Measurements from ENCODE around the gene EDNRB.

EDNRB gene

GRCh38 chr13:77913003-77913402 is 5.6 kb downstream of the EDNRB start:
- Histone ChIP-seq H3K27ac (ENCODE audit: low read depth, low read length, poor library complexity, severe bottlenecking) (no peak overlapping the region), H3K9ac (ENCODE audit: low read length) (no peak overlapping the region), H3K36me3 (ENCODE audit: insufficient read depth, low read length) (no peaks in the 10 kb centered on the region), H3K4me1 (ENCODE audit: insufficient read depth, low read length, severe bottlenecking) (no peaks in the 10 kb centered on the region), H2AFZ (ENCODE audit: low read length) (no peak overlapping the region), H3K9me2 (ENCODE audit: low read depth, low read length) (no peaks in the 10 kb centered on the region), H3K27me3 (ENCODE audit: insufficient read depth, low read length) (no peaks in the 10 kb centered on the region), H3K4me2 (ENCODE audit: low read length) (no peak overlapping the region), H3K79me2 (ENCODE audit: insufficient read depth, low read length) (no peaks in the 10 kb centered on the region), H3K9me3 (ENCODE audit: low read length) (no peaks in the 10 kb centered on the region), H3F3A (ENCODE audit: insufficient read depth, low read length) (no peaks in the 10 kb centered on the region), H3K4me3 (ENCODE audit: low read depth, low read length, poor library complexity, severe bottlenecking) (no peak overlapping the region), H4K20me1 (ENCODE audit: insufficient read depth, low read length) (no peaks in the 10 kb centered on the region)
- no peak for TF ChIP-seq EZH2 (IDR thresholded peaks at IDR 0.05; ENCODE audit: borderline replicate concordance, low read length)
- TF ChIP-seq CTCF (IDR thresholded peaks at IDR 0.05; ENCODE audit: low read length) = no peak

- Histone ChIP-seq H3K9ac (ENCODE audit: low read length) (no peak overlapping the region), H3K4me2 (ENCODE audit: low read length) (no peak overlapping the region), H3K36me3 (ENCODE audit: insufficient read depth, low read length) (no peaks in the 10 kb centered on the region), H2AFZ (ENCODE audit: low read length) (no peak overlapping the region), H3K27me3 (ENCODE audit: insufficient read depth, low read length) (no peaks in the 10 kb centered on the region), H3K9me2 (ENCODE audit: low read depth, low read length) (no peaks in the 10 kb centered on the region), H3K9me3 (ENCODE audit: low read length) (no peaks in the 10 kb centered on the region), H3K27ac (ENCODE audit: low read depth, low read length, poor library complexity, severe bottlenecking) (no peak overlapping the region), H3F3A (ENCODE audit: insufficient read depth, low read length) (no peaks in the 10 kb centered on the region), H3K79me2 (ENCODE audit: insufficient read depth, low read length) (no peaks in the 10 kb centered on the region), H3K4me1 (ENCODE audit: insufficient read depth, low read length, severe bottlenecking) (no peaks in the 10 kb centered on the region), H3K4me3 (ENCODE audit: low read depth, low read length, poor library complexity, severe bottlenecking) (no peak overlapping the region), H4K20me1 (ENCODE audit: insufficient read depth, low read length) (no peaks in the 10 kb centered on the region)
- no peak for TF ChIP-seq CTCF (IDR thresholded peaks at IDR 0.05; ENCODE audit: low read length)
- TF ChIP-seq EZH2 (IDR thresholded peaks at IDR 0.05; ENCODE audit: borderline replicate concordance, low read length) = no peak
These were observed 6.9 kb downstream of the EDNRB start for GRCh38 chr13:77911751-77912150.

- H3K27ac ChIP-seq (ENCODE audit: low read depth, low read length, poor library complexity, severe bottlenecking) = no peak overlapping the region
- H2AFZ ChIP-seq (ENCODE audit: low read length) = no peak overlapping the region
- no peaks in the 10 kb centered on the region for H3K36me3 ChIP-seq (ENCODE audit: insufficient read depth, low read length)
- no peak overlapping the region for H3K4me3 ChIP-seq (ENCODE audit: low read depth, low read length, poor library complexity, severe bottlenecking)
- H3K9me2 ChIP-seq (ENCODE audit: low read depth, low read length) = no peaks in the 10 kb centered on the region
- no peak overlapping the region for H3K9ac ChIP-seq (ENCODE audit: low read length)
- no peaks in the 10 kb centered on the region for H4K20me1 ChIP-seq (ENCODE audit: insufficient read depth, low read length)
- TF ChIP-seq CTCF (IDR thresholded peaks at IDR 0.05; ENCODE audit: low read length) (no peak), EZH2 (IDR thresholded peaks at IDR 0.05; ENCODE audit: borderline replicate concordance, low read length) (no peak)
- no peaks in the 10 kb centered on the region for H3F3A ChIP-seq (ENCODE audit: insufficient read depth, low read length)
- H3K27me3 ChIP-seq (ENCODE audit: insufficient read depth, low read length) = no peaks in the 10 kb centered on the region
- no peaks in the 10 kb centered on the region for H3K4me1 ChIP-seq (ENCODE audit: insufficient read depth, low read length, severe bottlenecking)
- H3K9me3 ChIP-seq (ENCODE audit: low read length) = no peaks in the 10 kb centered on the region
- H3K79me2 ChIP-seq (ENCODE audit: insufficient read depth, low read length) = no peaks in the 10 kb centered on the region
- H3K4me2 ChIP-seq (ENCODE audit: low read length) = no peak overlapping the region
These were observed 8.8 kb downstream of the EDNRB start for GRCh38 chr13:77909827-77910226.
